Measurements from ENCODE around the gene BHLHE23. TPM values are rescaled to one million over a fixed set of nuclear protein-coding genes. Genes with fewer than 3 reads are reported as not detected.

Gene BHLHE23
- total RNA-seq, 1 experiment from 2014 or later = not detected

- Histone ChIP-seq H4K20me1 (ENCODE audit: insufficient read depth) (no peaks in the 10 kb centered on the region), H2AFZ (ENCODE audit: low read depth, low read length, poor library complexity, severe bottlenecking) (no peak overlapping the region), H3K4me3 (replicated peaks in 1 of 2; ENCODE audit: low read depth in 1 of 2, low read length in 2 of 2) (no peak overlapping the region), H3K9ac (ENCODE audit: low read length) (no peak overlapping the region), H3K27ac (ENCODE audit: low read depth, low read length) (no peak overlapping the region), H3K4me2 (ENCODE audit: low read length) (no peak overlapping the region), H3K4me1 (ENCODE audit: control insufficient read depth in 1 of 2, insufficient read depth in 2 of 2, low read length in 2 of 2) (peaks cover 3 to 8% of the 10 kb centered on the region in 2 experiments; a peak in 3 of 4 replicates), H3K36me3 (ENCODE audit: control insufficient read depth in 1 of 2, insufficient read depth in 2 of 2, low read length in 2 of 2) (no peaks in the 10 kb centered on the region), H3K27me3 (ENCODE audit: insufficient read depth, low read length) (no peaks in the 10 kb centered on the region), H3K9me2 (ENCODE audit: insufficient read depth) (no peaks in the 10 kb centered on the region), H3K79me2 (ENCODE audit: insufficient read depth, low read length) (no peaks in the 10 kb centered on the region), H3K9me3 (ENCODE audit: control insufficient read depth in 1 of 2, insufficient read depth in 1 of 2, low read depth in 1 of 2, low read length in 2 of 2) (no peaks in the 10 kb centered on the region)
- ChIA-PET RAD21 (ENCODE audit: low non-redundant PET in 1 of 2, low total read pairs in 2 of 2, uncharacterized antibody in 2 of 2, unreplicated experiment in 2 of 2) (no interaction called here), CTCF (interaction anchor here (0.9 kb wide), 1 partner anchor 30 kb away, joined by 3 read pairs; no protein-coding TSS in a partner anchor), POLR2A (no interaction called here)
- DNase-seq (ENCODE audit: low read depth, low spot score) = no peak
- no peak for TF ChIP-seq TCF7L2 (IDR thresholded peaks at IDR 0.05; ENCODE audit: borderline replicate concordance, extremely low read depth, insufficient read depth, insufficient read length)
- TF ChIP-seq POLR2AphosphoS5 (IDR thresholded peaks at IDR 0.05; ENCODE audit: low read depth, low read length) = no peak
- no peak for TF ChIP-seq RAD21 (IDR thresholded peaks at IDR 0.05; ENCODE audit: low read depth)
- no peak for TF ChIP-seq EZH2 (IDR thresholded peaks at IDR 0.05)
- no peak for TF ChIP-seq CBX3 (IDR thresholded peaks at IDR 0.05; ENCODE audit: low read depth)
- TF ChIP-seq REST (IDR thresholded peaks at IDR 0.05; ENCODE audit: low read depth) = no peak
- no peak for TF ChIP-seq EZH2phosphoT487 (IDR thresholded peaks at IDR 0.05; ENCODE audit: borderline replicate concordance)
- TF ChIP-seq CEBPB (IDR thresholded peaks at IDR 0.05; ENCODE audit: low read depth) = no peak
- TF ChIP-seq SRF (IDR thresholded peaks at IDR 0.05; ENCODE audit: low read depth) = no peak
- no TSS peak for BruUV-seq (replicated peaks)
- intact Hi-C loops (cut with micrococcal nuclease) = no loop called here
- ATAC-seq = no peak
These were observed 27.5 kb downstream of the BHLHE23 start for GRCh38 chr20:62979310-62979709.

Measured in HCT116 (cell line).